Ecto neural progenitor cell (in vitro differentiated cells): ENCODE data around the gene MS4A6E.
"Not testable (repeated sequence)": the region's sequence is repeated elsewhere in the genome, so short reads cannot be mapped to it uniquely, and the experiment has no call there.

ENCODE experiments used
- DNase-seq: peaks from one replicate; pipeline ENCODE4 v3.0.0-alpha.2; 2018; ENCODE audit warnings: low spot score

Gene MS4A6E

GRCh38 chr11:60336767-60337391 lies 9.8 kb downstream of the MS4A6E start:
- DNase-seq: no peak

DNA sequence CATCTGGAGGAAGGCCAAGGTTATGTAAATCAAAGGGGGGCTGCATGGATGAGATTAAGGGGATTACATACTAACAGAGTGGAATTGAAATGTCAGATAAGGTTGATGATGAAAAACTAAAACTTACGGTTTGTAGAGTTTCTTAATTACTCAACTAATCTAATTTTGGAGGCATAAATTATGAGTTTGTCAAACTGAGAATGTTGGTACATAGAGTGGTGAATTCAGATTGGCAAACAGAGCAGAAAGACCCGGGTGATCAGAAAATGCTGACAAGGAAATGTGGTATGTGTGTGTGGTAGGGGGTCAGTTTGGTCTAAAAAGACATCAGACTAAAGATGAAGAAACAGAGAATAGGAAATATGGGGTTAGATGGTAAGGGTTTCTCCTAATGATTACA lies 11.0 kb downstream of the MS4A6E start:
- DNase-seq: no peak

GRCh38 chr11:60339356-60339755 lies 12.3 kb downstream of the MS4A6E start:
- DNase-seq: no peak

GRCh38 chr11:60343094-60343704 lies 16.1 kb downstream of the MS4A6E start:
- no peak for DNase-seq

- no peak for DNase-seq
These were observed 17.1 kb downstream of the MS4A6E start for GRCh38 chr11:60344146-60344545.

GRCh38 chr11:60345489-60345888 lies 18.4 kb downstream of the MS4A6E start:
- DNase-seq: no peak

GRCh38 chr11:60347084-60347797 lies 20.2 kb downstream of the MS4A6E start:
- DNase-seq: no peak

DNA sequence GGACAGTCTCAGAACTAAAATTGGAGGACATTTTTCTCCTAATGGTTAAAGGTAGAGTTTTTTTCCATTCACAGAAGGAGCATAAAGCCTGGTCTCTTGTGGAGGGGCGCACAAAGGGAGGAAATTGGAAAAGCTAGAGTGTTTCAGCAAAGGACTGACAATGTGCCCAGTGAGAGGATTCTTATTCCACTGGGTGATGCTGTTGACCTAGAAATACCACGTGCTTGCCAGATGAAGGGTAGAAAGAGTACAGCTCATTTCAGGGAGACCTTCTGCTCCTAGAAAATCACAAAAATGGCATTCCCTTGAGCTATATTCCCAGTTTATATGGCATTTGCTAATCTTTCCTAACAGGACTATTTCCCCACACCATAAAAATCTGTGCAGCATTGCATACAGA lies 21.1 kb downstream of the MS4A6E start:
- DNase-seq: no peak

GRCh38 chr11:60349990-60350389 lies 22.9 kb downstream of the MS4A6E start:
- DNase-seq: no peak

- no peak for DNase-seq
These were observed 30.7 kb downstream of the MS4A6E start for GRCh38 chr11:60357771-60358170.

DNA sequence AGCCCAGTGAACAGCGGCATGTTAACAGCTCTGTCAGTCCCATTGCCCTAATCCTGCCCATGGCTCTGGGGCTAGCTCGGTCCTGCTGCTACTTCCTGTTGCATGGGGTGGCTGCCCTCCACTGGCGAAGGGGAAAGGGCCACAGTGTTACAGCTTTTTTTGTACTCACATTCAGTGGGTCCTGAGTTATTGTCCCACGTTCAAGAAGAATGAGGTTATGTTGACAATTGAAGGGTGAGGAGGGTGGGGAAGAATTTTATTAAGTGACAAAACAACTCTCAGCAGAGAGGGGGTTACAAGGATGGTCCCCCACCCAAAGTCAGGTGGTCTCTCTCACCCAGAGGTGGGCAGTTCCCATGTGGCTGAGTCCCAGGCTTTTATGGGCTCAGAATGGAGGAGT lies 33.6 kb downstream of the MS4A6E start:
- DNase-seq: no peak

DNA sequence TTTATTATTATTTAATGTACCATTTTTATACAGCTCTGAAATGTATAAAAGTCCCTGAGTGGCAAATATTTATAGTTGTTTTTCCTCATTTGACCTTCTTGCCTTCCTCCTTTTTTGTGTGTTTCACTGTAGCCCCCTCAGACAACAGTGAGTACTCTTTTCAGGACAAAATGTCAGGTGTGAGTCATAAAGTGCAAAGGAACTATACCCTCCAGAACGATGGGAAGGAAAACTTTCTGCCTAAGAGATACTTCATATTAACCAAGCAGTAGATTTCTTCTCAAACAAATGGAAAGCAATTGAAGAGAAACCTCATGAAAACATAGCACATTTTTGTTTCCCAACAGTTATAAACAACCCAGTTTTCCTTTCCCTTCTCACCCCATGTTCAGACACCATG lies 35.2 kb downstream of the MS4A6E start:
- DNase-seq: no peak

DNA sequence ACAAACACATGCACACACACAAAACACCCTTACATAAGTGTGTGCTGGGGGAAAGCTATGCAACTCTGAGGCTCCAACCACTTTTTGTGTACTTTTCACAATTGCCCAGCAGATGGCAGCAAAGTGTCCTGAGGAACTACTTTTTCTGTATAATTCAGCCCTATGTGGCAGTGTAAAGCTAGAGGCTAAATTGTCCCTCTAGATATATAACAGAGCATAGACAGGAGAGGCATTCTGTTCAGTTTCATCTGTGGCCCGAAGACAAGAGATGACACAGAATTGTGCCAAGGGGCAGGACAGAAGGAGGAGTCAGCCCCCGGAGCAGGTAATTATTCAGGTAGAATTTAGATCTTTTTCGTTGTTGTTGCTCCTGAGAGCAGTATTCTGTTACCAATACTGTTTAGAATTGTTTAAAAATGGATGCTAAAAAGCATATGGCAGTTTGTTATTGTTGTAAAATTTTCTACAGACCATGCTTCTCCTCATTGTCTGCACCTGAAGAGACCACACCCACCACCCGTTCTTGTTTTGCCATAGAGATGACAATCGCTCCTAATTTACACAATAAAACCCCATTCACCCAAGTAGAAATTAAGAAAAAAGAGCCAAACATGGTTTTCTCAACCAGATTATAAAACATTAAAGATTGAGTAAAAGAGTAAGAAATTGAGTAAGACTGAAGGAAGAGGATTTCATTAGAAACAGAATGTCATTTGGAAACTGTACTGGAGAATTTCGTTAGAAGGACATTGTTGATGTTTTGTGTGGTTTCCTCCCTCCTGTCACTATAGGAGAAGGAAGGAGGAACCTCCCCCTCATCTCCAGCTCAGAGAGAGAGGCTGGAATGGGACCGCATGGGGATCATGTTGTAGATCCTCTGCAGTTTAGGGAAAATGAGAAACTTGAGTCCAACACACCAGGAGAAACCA lies 36.8 kb downstream of the MS4A6E start:
- DNase-seq: peak; percentile 67

- not testable (repeated sequence) for DNase-seq
These were observed 39.3 kb downstream of the MS4A6E start for GRCh38 chr11:60366262-60366904.

DNA sequence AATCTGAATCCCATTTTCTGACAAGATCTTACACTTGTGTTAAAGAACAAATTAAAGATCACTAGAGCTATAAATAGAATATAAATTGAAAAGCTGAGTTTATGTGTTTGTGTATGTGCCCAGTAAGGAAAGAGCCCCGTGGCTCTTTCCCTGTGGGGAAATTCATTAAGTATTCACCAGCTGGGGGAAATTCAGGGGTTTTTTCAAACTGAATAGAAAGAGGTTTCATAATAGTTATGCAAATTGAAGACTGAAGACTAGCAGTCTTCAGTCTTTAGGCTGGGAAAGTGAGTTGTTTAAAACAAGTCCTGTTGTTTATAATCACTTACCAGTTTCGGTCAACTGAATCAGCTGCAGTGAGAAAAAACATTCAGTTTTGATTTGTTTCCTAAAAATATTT lies 40.0 kb downstream of the MS4A6E start:
- no peak for DNase-seq

DNA sequence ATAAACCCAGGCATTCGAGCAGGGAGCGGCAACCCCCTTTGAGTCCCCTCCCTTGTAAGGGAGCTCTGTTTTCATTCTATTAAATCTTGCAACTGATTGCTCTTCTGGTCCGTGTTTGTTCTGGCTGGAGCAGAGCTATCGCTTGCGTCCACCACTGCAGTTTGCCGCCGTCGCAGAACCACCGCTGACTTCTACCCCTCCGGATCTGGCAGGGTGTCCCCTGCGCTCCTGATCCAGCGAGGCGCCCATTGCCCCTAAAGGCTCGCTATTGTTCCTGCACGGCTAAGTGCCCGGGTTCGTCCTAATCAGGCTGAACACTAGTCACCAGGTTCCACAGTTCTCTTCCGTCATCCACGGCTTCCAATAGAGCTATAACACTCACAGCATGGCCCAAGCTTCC lies 40.8 kb downstream of the MS4A6E start:
- DNase-seq: no peak

GRCh38 chr11:60370252-60370810 lies 43.3 kb downstream of the MS4A6E start:
- DNase-seq: no peak

DNA sequence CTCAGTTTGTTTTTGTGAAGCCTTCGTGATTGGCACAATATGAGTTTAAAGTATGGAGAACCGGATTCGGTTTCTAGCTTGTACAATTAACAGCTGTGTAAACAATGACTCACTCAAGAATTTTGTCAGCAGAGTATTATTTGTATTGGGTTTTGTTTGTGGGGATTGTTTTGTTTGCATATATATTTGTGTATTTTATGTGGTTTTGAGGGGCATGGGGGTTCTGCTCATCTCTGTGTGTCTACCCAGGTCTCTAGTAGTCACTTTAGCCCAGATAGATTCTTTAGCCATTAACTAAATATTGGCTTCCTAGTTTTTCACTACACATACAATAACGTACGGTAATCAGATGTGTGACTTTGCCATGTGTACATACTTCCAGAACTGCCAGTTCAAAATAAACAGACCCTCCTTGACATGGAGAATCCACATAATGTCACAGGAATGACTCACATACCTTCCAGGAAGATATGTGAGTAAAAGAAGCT lies 43.8 kb downstream of the MS4A6E start:
- DNase-seq: no peak

DNA sequence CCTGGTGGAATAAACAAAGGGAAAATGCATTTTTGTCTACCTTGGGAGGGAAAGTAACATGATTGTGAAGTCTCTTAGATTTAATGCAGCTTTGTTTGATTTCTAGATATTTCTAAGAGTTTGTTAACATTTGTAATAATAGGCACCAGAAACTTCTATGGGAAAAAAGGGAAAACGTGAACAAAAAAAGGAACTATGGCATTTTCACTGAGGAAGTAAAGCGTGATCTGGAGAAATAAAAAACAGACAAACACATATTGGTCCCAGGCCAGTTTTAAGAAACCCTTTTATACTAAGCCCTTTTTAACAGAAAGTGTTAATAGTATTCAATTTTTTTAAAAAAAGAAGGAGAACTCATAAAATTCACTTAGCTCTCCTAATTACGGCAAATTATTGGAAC lies 44.3 kb downstream of the MS4A6E start:
- no peak for DNase-seq

DNA sequence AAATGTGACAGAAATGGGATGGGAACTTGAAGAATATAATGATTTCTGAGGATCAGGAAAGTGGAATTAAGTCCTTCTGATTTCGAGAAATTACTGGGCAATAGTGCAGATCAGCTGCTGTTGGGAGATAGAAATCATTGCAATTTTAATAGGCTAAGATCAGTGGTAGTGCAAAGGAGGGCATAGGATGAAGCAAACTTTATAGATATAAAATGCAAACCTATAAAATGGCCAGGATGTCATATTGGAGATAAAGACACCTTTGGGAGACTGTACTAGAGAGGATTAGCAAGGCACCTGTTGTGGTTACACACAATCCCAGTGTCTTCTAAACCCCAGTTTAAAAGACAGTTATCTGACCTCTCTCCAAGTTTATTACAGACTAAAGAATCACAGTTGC lies 44.8 kb downstream of the MS4A6E start:
- no peak for DNase-seq

DNA sequence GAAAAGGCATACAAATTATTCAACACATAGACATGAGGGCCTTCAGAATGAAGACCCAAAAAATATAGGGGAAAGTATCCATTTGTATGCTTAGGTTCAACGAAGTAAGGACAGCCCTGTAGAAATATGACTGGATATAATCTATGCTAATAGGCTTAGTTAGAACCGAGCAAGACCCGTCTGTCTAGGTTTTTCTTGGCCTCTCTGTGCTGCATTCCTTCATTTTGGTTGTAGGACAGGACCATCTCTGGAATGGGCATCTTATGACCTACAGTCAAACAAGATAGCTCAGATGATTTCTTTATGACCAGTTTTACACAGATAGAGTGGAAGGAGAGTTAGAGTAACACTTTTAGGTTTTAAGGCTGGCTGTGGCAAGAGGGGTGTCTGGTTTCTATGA lies 45.7 kb downstream of the MS4A6E start:
- no peak for DNase-seq
